Dedifferentiated amniotic fluid mesenchymal stem cell (primary cell): ENCODE data around the gene TNK1.
"Not testable (repeated sequence)": the region's sequence is repeated elsewhere in the genome, so short reads cannot be mapped to it uniquely, and the experiment has no call there.

Experiments used
- DNase-seq: peaks from one replicate; pipeline ENCODE4 v3.0.0-alpha.2; 2016; ENCODE audit errors: extremely low spot score

TNK1 gene

GRCh38 chr17:7380855-7381683 lies at the start of gene TNK1:
Gene TNK1, plus strand, starts transcription at chr17:7381089. Its CDS starts 1,838 bp downstream, at chr17:7382927.
- DNase-seq, result no peak

- no peak for DNase-seq
Measured at GRCh38 chr17:7332111-7332510, 48.8 kb upstream of the TNK1 start.

- DNase-seq, result not testable (repeated sequence)
Measured at GRCh38 chr17:7332600-7333069, 48.3 kb upstream of the TNK1 start.

GRCh38 chr17:7334938-7335538 lies 45.9 kb upstream of the TNK1 start:
- no peak for DNase-seq

- DNase-seq, result not testable (repeated sequence)
Measured at GRCh38 chr17:7335765-7336164, 45.1 kb upstream of the TNK1 start.

- no peak for DNase-seq
Measured at GRCh38 chr17:7336240-7337175, 44.4 kb upstream of the TNK1 start, which contains the start of gene ACAP1. Gene ACAP1, plus strand, starts transcription at chr17:7336529. Its CDS starts 206 bp downstream, at chr17:7336735.

GRCh38 chr17:7337600-7337999 lies 43.3 kb upstream of the TNK1 start:
- not testable (repeated sequence) for DNase-seq

GRCh38 chr17:7340179-7340578 lies 40.7 kb upstream of the TNK1 start:
- DNase-seq, result no peak

- DNase-seq, result no peak
Measured at GRCh38 chr17:7341842-7342241, 39.0 kb upstream of the TNK1 start.

- DNase-seq, result no peak
Measured at GRCh38 chr17:7343250-7343649, 37.6 kb upstream of the TNK1 start.

- no peak for DNase-seq
Measured at GRCh38 chr17:7346761-7347614, 33.9 kb upstream of the TNK1 start.

- DNase-seq, result no peak
Measured at GRCh38 chr17:7347630-7348477, 33.0 kb upstream of the TNK1 start.

GRCh38 chr17:7348478-7349242 lies 32.2 kb upstream of the TNK1 start:
- no peak for DNase-seq

GRCh38 chr17:7351665-7352502 lies 29.0 kb upstream of the TNK1 start, which contains the start of gene KCTD11:
Gene KCTD11, plus strand, starts transcription at chr17:7352162.
- DNase-seq, result peak; percentile 81

GRCh38 chr17:7352503-7352889 lies 28.4 kb upstream of the TNK1 start:
- DNase-seq, result no peak

GRCh38 chr17:7352910-7353635 lies 27.8 kb upstream of the TNK1 start:
- DNase-seq, result no peak

GRCh38 chr17:7354262-7354843 lies 26.5 kb upstream of the TNK1 start:
- DNase-seq, result no peak
